Liver (tissue), 9 donors: ENCODE measurements around the gene PCDH1. TPM values are rescaled to one million over a fixed set of nuclear protein-coding genes. Genes with fewer than 3 reads are reported as not detected.

ENCODE experiments used
- DNase-seq: peaks from one replicate; pipeline ENCODE4 v3.0.0-alpha.2; 2017; ENCODE audit warnings: low spot score
- H3K27ac ChIP-seq, 2 donors: one replicate each; pipeline ENCODE4 v1.7.0; 2013; ENCODE audit warnings: inconsistent platforms in 2 of 2, low read length in 2 of 2, control low read depth in 1 of 2, low read depth in 1 of 2, mild to moderate bottlenecking in 1 of 2
- H3K27me3 ChIP-seq, 4 donors: one replicate each; pipeline versions ENCODE4 v1.6.1 to v1.7.0; 2013; ENCODE audit warnings: low read length in 3 of 4, inconsistent platforms in 1 of 4, mild to moderate bottlenecking in 1 of 4, moderate library complexity in 1 of 4; ENCODE audit not compliant: control insufficient read depth in 4 of 4, insufficient read depth in 4 of 4
- H3K36me3 ChIP-seq, 4 donors: one replicate each; pipeline versions ENCODE4 v1.6.1 to v1.7.0; 2013; ENCODE audit warnings: low read length in 3 of 4, mild to moderate bottlenecking in 3 of 4, low read depth in 1 of 4, moderate library complexity in 1 of 4; ENCODE audit not compliant: control insufficient read depth in 4 of 4, insufficient read depth in 3 of 4
- H3K4me1 ChIP-seq, 4 donors: one replicate each; pipeline versions ENCODE4 v1.6.1 to v1.7.0; 2013; ENCODE audit warnings: low read length in 3 of 4, mild to moderate bottlenecking in 3 of 4, moderate library complexity in 1 of 4; ENCODE audit not compliant: control insufficient read depth in 4 of 4, insufficient read depth in 4 of 4
- H3K4me3 ChIP-seq, 3 donors: one replicate each; pipeline versions ENCODE4 v1.6.1 to v1.7.0; 2013; ENCODE audit warnings: low read length in 3 of 3, control low read depth in 1 of 3, low read depth in 1 of 3, mild to moderate bottlenecking in 1 of 3
- H3K9ac ChIP-seq, 2 donors: one replicate each; pipeline ENCODE4 v1.7.0; 2013; ENCODE audit warnings: low read length in 2 of 2, mild to moderate bottlenecking in 2 of 2, moderate library complexity in 2 of 2, control low read depth in 1 of 2, low read depth in 1 of 2
- H3K9me3 ChIP-seq, 4 donors: one replicate each; pipeline versions ENCODE4 v1.6.1 to v1.7.0; 2013; ENCODE audit warnings: low read length in 3 of 4; ENCODE audit not compliant: control insufficient read depth in 4 of 4
- ATF3 ChIP-seq: IDR thresholded peaks from 2 replicates; pipeline ENCODE4 v1.6.1; 2016; ENCODE audit warnings: antibody characterized with exemption
- EGR1 ChIP-seq, 2 donors: IDR thresholded peaks; 2 replicates each; pipeline ENCODE4 v1.6.1; 2016 to 2018; ENCODE audit warnings: antibody characterized with exemption in 2 of 2, low read depth in 2 of 2
- FOXA1 ChIP-seq: IDR thresholded peaks from 2 replicates; pipeline ENCODE4 v1.6.1; 2016; ENCODE audit warnings: antibody characterized with exemption
- FOXA2 ChIP-seq: IDR thresholded peaks from 2 replicates; pipeline ENCODE4 v1.6.1; 2016; ENCODE audit warnings: antibody characterized with exemption
- GABPA ChIP-seq, 2 donors: IDR thresholded peaks in 1 of 2; conservative IDR thresholded peaks in 1 of 2; 2 replicates each; pipeline ENCODE4 v1.6.1; 2016; ENCODE audit warnings: antibody characterized with exemption in 2 of 2, mild to moderate bottlenecking in 1 of 2, moderate library complexity in 1 of 2
- HNF4A ChIP-seq, 2 donors: conservative IDR thresholded peaks; 2 replicates each; pipeline ENCODE4 v1.6.1; 2016; ENCODE audit warnings: antibody characterized with exemption in 2 of 2, mild to moderate bottlenecking in 2 of 2
- HNF4G ChIP-seq: IDR thresholded peaks from 2 replicates; pipeline ENCODE4 v1.6.1; 2016; ENCODE audit warnings: antibody characterized with exemption
- JUND ChIP-seq, 2 donors: IDR thresholded peaks; 2 replicates each; pipeline ENCODE4 v1.6.1; 2016; ENCODE audit warnings: antibody characterized with exemption in 2 of 2
- NR2F2 ChIP-seq: IDR thresholded peaks from 2 replicates; pipeline ENCODE4 v1.6.1; 2016; ENCODE audit warnings: antibody characterized with exemption
- RAD21 ChIP-seq, 2 donors: IDR thresholded peaks; 2 replicates each; pipeline ENCODE4 v1.6.1; 2016; ENCODE audit warnings: antibody characterized with exemption in 2 of 2, mild to moderate bottlenecking in 2 of 2
- RXRA ChIP-seq, 2 donors: IDR thresholded peaks; 2 replicates each; pipeline ENCODE4 v1.6.1; 2017 to 2018; ENCODE audit warnings: antibody characterized with exemption in 2 of 2, mild to moderate bottlenecking in 1 of 2
- SP1 ChIP-seq: IDR thresholded peaks from 2 replicates; pipeline ENCODE4 v1.6.1; 2018; ENCODE audit warnings: antibody characterized with exemption, mild to moderate bottlenecking
- TAF1 ChIP-seq: conservative IDR thresholded peaks from 2 replicates; pipeline ENCODE4 v1.6.1; 2016; ENCODE audit warnings: antibody characterized with exemption, mild to moderate bottlenecking
- YY1 ChIP-seq: IDR thresholded peaks from 2 replicates; pipeline ENCODE4 v1.6.1; 2016; ENCODE audit warnings: antibody characterized with exemption, mild to moderate bottlenecking
- ZBTB33 ChIP-seq: IDR thresholded peaks from 2 replicates; pipeline ENCODE4 v1.6.1; 2016; ENCODE audit warnings: antibody characterized with exemption
- WGBS: extraction: QIAGEN DNeasy Blood & Tissue Kit; methylation state at CpG from one replicate; pipeline ENCODE4 v1.1.7; 2013; 5-methylcytosine and 5-hydroxymethylcytosine counted together
- polyA plus RNA-seq, 2 donors: library from polyadenylated mRNA; stranded (reverse) in 1 of 2; unstranded in 1 of 2; fragments of 200-250 nt in 1 of 2; fragments of >200 nt in 1 of 2; fragmentation: Nextera tagmentation in 1 of 2; extraction: Ambion mirVana in 1 of 2; gene quantifications; one replicate each; pipeline versions ENCODE4 v1.2.1 to v1.2.3, GENCODE V29; 2013 to 2015
- total RNA-seq, 2 donors: library from RNA; depleted of rRNA; stranded (reverse); fragments of >200 nt; gene quantifications; one replicate each; pipeline ENCODE4 v1.2.3, GENCODE V29; 2014
- TF ChIP-seq, protein P1 (sequence below): IDR thresholded peaks from 2 replicates; pipeline ENCODE4 v1.6.1; 2016; ENCODE audit warnings: antibody characterized with exemption, mild to moderate bottlenecking
- TF ChIP-seq, protein P2 (sequence below): IDR thresholded peaks from 2 replicates; pipeline ENCODE4 v1.6.1; 2016; ENCODE audit warnings: antibody characterized with exemption
- TF ChIP-seq, protein P3 (sequence below): fragments of 150-350 bp; IDR thresholded peaks from 2 replicates; pipeline ENCODE4 v1.5.1; 2017; ENCODE audit warnings: improper control_type of control experiment, low read depth, low read length; ENCODE audit not compliant: missing input control
- donor health status: healthy.
- donor health status: healthy.
- donor health status: healthy.
- donor health status: healthy.
- donor health status: healthy.

The PCDH1 gene
- total and polyA plus RNA-seq, 4 donors, result 9.3 to 52.8 (median 15.0) TPM

- DNase-seq, result no peak
- no peak for TF ChIP-seq JUND (IDR thresholded peaks at IDR 0.05)
- Histone ChIP-seq H3K4me3 (no peak overlapping the region), H3K9me3 (no peaks in the 10 kb centered on the region), H3K36me3 (no peaks in the 10 kb centered on the region), H3K9ac (no peak overlapping the region), H3K27me3 (no peaks in the 10 kb centered on the region), H3K4me1 (no peaks in the 10 kb centered on the region), H3K27ac (no peak overlapping the region)
- WGBS, result 72% methylated on average over 5 of the region's 5 CpGs
Measured at GRCh38 chr5:141806626-141807025, 71.6 kb downstream of the PCDH1 start.

DNA sequence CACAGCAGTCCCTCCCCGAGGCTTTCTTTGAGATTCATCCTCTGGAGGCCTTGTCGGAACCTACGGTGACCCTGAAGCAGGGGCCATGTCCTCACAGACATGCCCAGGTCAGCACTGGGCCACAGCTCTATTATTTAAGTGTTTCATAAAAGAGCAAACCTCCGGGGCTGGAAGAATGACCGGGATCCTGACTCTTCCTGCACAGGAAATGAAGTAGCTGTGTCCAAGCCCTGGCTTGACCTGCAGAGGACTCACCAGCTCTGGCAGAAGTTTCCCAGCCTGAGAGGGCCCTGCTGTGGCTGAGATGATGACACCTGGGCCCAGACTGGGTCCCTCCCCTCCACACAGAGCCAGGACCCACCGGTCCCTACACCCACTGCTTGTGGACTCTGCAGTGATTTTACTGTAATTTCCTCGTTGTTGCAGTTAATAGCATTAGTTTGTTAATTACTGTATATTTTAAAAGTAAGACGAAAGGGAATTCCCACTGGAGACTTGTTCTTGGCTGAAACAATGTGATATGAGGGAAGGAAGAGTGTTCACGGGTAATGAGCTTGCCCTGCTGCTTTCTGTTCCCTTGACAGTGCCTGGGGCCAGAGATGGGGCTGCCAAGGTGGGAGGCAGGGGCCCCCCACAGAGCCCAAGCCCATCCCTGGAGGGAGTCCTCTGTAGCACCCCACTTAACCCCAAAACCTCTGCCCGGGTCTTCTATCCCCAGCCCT, 72.2 kb downstream of the PCDH1 start:
- Histone ChIP-seq H3K36me3 (no peaks in the 10 kb centered on the region), H3K27ac (no peak overlapping the region), H3K4me1 (no peaks in the 10 kb centered on the region), H3K9ac (no peak overlapping the region), H3K9me3 (no peaks in the 10 kb centered on the region), H3K4me3 (no peak overlapping the region), H3K27me3 (no peaks in the 10 kb centered on the region)
- TF ChIP-seq FOXA2 (no peak), RAD21 (IDR thresholded peaks at IDR 0.05) (peak; percentile 11 to 14), TAF1 (no peak), JUND (IDR thresholded peaks at IDR 0.05) (no peak), RXRA (IDR thresholded peaks at IDR 0.05) (peak; percentile 43 to 47), SP1 (peak; percentile 26), FOXA1 (no peak), HNF4A (conservative IDR thresholded peaks at IDR 0.05) (no peak), ATF3 (no peak), ZBTB33 (no peak), EGR1 (IDR thresholded peaks at IDR 0.05; ENCODE audit: low read depth in 2 of 2) (no peak), NR2F2 (peak; percentile 90), GABPA (IDR thresholded peaks at IDR 0.05 in 1 of 2, conservative IDR thresholded peaks at IDR 0.05 in 1 of 2) (no peak), YY1 (no peak), HNF4G (no peak)
- TF ChIP-seq, protein P1, sequence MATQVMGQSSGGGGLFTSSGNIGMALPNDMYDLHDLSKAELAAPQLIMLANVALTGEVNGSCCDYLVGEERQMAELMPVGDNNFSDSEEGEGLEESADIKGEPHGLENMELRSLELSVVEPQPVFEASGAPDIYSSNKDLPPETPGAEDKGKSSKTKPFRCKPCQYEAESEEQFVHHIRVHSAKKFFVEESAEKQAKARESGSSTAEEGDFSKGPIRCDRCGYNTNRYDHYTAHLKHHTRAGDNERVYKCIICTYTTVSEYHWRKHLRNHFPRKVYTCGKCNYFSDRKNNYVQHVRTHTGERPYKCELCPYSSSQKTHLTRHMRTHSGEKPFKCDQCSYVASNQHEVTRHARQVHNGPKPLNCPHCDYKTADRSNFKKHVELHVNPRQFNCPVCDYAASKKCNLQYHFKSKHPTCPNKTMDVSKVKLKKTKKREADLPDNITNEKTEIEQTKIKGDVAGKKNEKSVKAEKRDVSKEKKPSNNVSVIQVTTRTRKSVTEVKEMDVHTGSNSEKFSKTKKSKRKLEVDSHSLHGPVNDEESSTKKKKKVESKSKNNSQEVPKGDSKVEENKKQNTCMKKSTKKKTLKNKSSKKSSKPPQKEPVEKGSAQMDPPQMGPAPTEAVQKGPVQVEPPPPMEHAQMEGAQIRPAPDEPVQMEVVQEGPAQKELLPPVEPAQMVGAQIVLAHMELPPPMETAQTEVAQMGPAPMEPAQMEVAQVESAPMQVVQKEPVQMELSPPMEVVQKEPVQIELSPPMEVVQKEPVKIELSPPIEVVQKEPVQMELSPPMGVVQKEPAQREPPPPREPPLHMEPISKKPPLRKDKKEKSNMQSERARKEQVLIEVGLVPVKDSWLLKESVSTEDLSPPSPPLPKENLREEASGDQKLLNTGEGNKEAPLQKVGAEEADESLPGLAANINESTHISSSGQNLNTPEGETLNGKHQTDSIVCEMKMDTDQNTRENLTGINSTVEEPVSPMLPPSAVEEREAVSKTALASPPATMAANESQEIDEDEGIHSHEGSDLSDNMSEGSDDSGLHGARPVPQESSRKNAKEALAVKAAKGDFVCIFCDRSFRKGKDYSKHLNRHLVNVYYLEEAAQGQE, result no peak
- TF ChIP-seq, protein P2, sequence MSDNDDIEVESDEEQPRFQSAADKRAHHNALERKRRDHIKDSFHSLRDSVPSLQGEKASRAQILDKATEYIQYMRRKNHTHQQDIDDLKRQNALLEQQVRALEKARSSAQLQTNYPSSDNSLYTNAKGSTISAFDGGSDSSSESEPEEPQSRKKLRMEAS, result no peak
- TF ChIP-seq, protein P3, sequence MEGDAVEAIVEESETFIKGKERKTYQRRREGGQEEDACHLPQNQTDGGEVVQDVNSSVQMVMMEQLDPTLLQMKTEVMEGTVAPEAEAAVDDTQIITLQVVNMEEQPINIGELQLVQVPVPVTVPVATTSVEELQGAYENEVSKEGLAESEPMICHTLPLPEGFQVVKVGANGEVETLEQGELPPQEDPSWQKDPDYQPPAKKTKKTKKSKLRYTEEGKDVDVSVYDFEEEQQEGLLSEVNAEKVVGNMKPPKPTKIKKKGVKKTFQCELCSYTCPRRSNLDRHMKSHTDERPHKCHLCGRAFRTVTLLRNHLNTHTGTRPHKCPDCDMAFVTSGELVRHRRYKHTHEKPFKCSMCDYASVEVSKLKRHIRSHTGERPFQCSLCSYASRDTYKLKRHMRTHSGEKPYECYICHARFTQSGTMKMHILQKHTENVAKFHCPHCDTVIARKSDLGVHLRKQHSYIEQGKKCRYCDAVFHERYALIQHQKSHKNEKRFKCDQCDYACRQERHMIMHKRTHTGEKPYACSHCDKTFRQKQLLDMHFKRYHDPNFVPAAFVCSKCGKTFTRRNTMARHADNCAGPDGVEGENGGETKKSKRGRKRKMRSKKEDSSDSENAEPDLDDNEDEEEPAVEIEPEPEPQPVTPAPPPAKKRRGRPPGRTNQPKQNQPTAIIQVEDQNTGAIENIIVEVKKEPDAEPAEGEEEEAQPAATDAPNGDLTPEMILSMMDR, result no peak
- DNase-seq, result no peak
- WGBS, result 67% methylated on average over 10 of the region's 10 CpGs
